GM18867 (cell line): ENCODE measurements around the gene TMEM154.

Source experiments
- ATAC-seq: cut with Tn5 transposase; IDR thresholded peaks from one replicate; pipeline ENCODE4 v1.9.1; 2021; ENCODE audit warnings: mild to moderate bottlenecking, moderate library complexity; ENCODE audit not compliant: unreplicated experiment

The TMEM154 gene

GRCh38 chr4:152598454-152598853 is 81.3 kb downstream of the TMEM154 start:
- no peak for ATAC-seq

- peak; percentile 90 for ATAC-seq
Observed at GRCh38 chr4:152594978-152595925, 84.5 kb downstream of the TMEM154 start.

- ATAC-seq = no peak
Observed at GRCh38 chr4:152594057-152594456, 85.7 kb downstream of the TMEM154 start.

GRCh38 chr4:152591876-152592275 is 87.9 kb downstream of the TMEM154 start:
- ATAC-seq = no peak

GRCh38 chr4:152591396-152591795 is 88.4 kb downstream of the TMEM154 start:
- no peak for ATAC-seq

GRCh38 chr4:152590179-152591031 is 89.4 kb downstream of the TMEM154 start:
- ATAC-seq = no peak

GRCh38 chr4:152588869-152589268 is 90.9 kb downstream of the TMEM154 start:
- no peak for ATAC-seq

GRCh38 chr4:152587127-152587526 is 92.7 kb downstream of the TMEM154 start:
- ATAC-seq = no peak

GRCh38 chr4:152586668-152587067 is 93.1 kb downstream of the TMEM154 start:
- ATAC-seq = no peak

GRCh38 chr4:152585023-152585441 is 94.8 kb downstream of the TMEM154 start:
- ATAC-seq = peak; percentile 83

GRCh38 chr4:152581536-152582160 is 98.1 kb downstream of the TMEM154 start:
- ATAC-seq = no peak

GRCh38 chr4:152579916-152580315 is 99.9 kb downstream of the TMEM154 start:
- no peak for ATAC-seq

GRCh38 chr4:152579107-152579764 is 100.6 kb downstream of the TMEM154 start:
- no peak for ATAC-seq

- no peak for ATAC-seq
Observed at GRCh38 chr4:152578670-152579069, 101.1 kb downstream of the TMEM154 start.

- ATAC-seq = peak; percentile 89
Observed at GRCh38 chr4:152577708-152578396, 101.9 kb downstream of the TMEM154 start.

GRCh38 chr4:152575533-152575932 is 104.3 kb downstream of the TMEM154 start:
- no peak for ATAC-seq

- ATAC-seq = no peak
Observed at GRCh38 chr4:152573861-152574260, 105.9 kb downstream of the TMEM154 start.

GRCh38 chr4:152572417-152573086 is 107.2 kb downstream of the TMEM154 start:
- peak; percentile 89 for ATAC-seq

- ATAC-seq = no peak
Observed at GRCh38 chr4:152571770-152572169, 108.0 kb downstream of the TMEM154 start.
